Breast epithelium (tissue), 4 donors: ENCODE results near the gene KLB. TPM values are rescaled to one million over a fixed set of nuclear protein-coding genes. Genes with fewer than 3 reads are reported as not detected.

Source experiments
- DNase-seq, 2 donors: peaks; one replicate each; pipeline ENCODE4 v3.0.0-alpha.2; 2019; ENCODE audit warnings: low spot score in 2 of 2
- H3K27ac ChIP-seq, 2 donors: fragments of 200-600 bp; sonication (generic) in 1 of 2; one replicate each; pipeline ENCODE4 v1.5.1; 2016 to 2019; ENCODE audit warnings: mild to moderate bottlenecking in 1 of 2
- H3K27me3 ChIP-seq, 2 donors: fragments of 200-600 bp; sonication (generic) in 1 of 2; one replicate each; pipeline versions ENCODE4 v1.5.1 to v1.6.0; 2017 to 2019; ENCODE audit warnings: control low read depth in 1 of 2, mild to moderate bottlenecking in 1 of 2
- H3K36me3 ChIP-seq: fragments of 200-600 bp; one replicate; pipeline ENCODE4 v1.5.1; 2019
- H3K4me1 ChIP-seq, 2 donors: fragments of 200-600 bp; sonication (generic); one replicate each; pipeline ENCODE4 v1.5.1; 2016 to 2019; ENCODE audit warnings: control low read depth in 1 of 2
- H3K4me3 ChIP-seq, 3 donors: fragments of 200-600 bp; sonication (generic); 1 replicate in 2 of 3; 2 replicates in 1 of 3; pipeline ENCODE4 v1.5.1; 2016 to 2019; ENCODE audit warnings: mild to moderate bottlenecking in 3 of 3, moderate library complexity in 2 of 3
- H3K9me3 ChIP-seq, 2 donors: fragments of 200-600 bp; sonication (generic) in 1 of 2; one replicate each; pipeline ENCODE4 v1.5.1; 2016 to 2019; ENCODE audit warnings: control low read depth in 1 of 2
- POLR2A ChIP-seq: fragments of 450-650 bp; IDR thresholded peaks from one replicate; pipeline ENCODE4 v1.6.1; 2016; ENCODE audit warnings: antibody characterized with exemption, mild to moderate bottlenecking, moderate library complexity
- POLR2AphosphoS5 ChIP-seq, 3 donors: sonication (generic); formaldehyde crosslinking; IDR thresholded peaks; one replicate each; pipeline ENCODE4 v1.6.1; 2017; ENCODE audit warnings: antibody characterized with exemption in 3 of 3
- intact Hi-C: fragments of 100-400 bp; cut with DNase I; formaldehyde crosslinking; loops from one replicate; pipeline ENCODE4 v1.15.1; 2023; ENCODE audit warnings: low total_unique reads
- total RNA-seq, 3 donors: library from RNA; depleted of rRNA; stranded (reverse); fragments of >200 nt; gene quantifications; one replicate each; pipeline ENCODE4 v1.1.0, GENCODE V29; 2016
- TF ChIP-seq, protein P1 (sequence below), 3 donors: fragments of 450-650 bp; IDR thresholded peaks; one replicate each; pipeline ENCODE4 v1.5.1; 2016 to 2017; ENCODE audit warnings: antibody characterized with exemption in 3 of 3, mild to moderate bottlenecking in 3 of 3, moderate library complexity in 3 of 3

Gene KLB
- total RNA-seq, 3 donors from 2014 or later: 2.0 to 23.2 (median 4.6) TPM

GRCh38 chr4:39480251-39480650 is 73.5 kb downstream of the KLB start:
- no peak overlapping the region for H3K4me3 ChIP-seq
- intact Hi-C loops: no loop called here
- H3K4me1 ChIP-seq: no peaks in the 10 kb centered on the region
- no peaks in the 10 kb centered on the region for H3K9me3 ChIP-seq
- no peaks in the 10 kb centered on the region for H3K36me3 ChIP-seq
- DNase-seq: no peak
- TF ChIP-seq POLR2AphosphoS5 (IDR thresholded peaks at IDR 0.05) (no peak), POLR2A (no peak)
- TF ChIP-seq, protein P1, sequence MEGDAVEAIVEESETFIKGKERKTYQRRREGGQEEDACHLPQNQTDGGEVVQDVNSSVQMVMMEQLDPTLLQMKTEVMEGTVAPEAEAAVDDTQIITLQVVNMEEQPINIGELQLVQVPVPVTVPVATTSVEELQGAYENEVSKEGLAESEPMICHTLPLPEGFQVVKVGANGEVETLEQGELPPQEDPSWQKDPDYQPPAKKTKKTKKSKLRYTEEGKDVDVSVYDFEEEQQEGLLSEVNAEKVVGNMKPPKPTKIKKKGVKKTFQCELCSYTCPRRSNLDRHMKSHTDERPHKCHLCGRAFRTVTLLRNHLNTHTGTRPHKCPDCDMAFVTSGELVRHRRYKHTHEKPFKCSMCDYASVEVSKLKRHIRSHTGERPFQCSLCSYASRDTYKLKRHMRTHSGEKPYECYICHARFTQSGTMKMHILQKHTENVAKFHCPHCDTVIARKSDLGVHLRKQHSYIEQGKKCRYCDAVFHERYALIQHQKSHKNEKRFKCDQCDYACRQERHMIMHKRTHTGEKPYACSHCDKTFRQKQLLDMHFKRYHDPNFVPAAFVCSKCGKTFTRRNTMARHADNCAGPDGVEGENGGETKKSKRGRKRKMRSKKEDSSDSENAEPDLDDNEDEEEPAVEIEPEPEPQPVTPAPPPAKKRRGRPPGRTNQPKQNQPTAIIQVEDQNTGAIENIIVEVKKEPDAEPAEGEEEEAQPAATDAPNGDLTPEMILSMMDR (IDR thresholded peaks at IDR 0.05): no peak
- H3K27me3 ChIP-seq: no peaks in the 10 kb centered on the region
- no peak overlapping the region for H3K27ac ChIP-seq

GRCh38 chr4:39480902-39481695 is 74.4 kb downstream of the KLB start:
- TF ChIP-seq, protein P1 (IDR thresholded peaks at IDR 0.05): no peak
- TF ChIP-seq POLR2A (no peak), POLR2AphosphoS5 (IDR thresholded peaks at IDR 0.05) (no peak)
- no peaks in the 10 kb centered on the region for H3K27me3 ChIP-seq
- H3K4me1 ChIP-seq: no peaks in the 10 kb centered on the region
- H3K4me3 ChIP-seq: no peak overlapping the region
- intact Hi-C loops: no loop called here
- no peaks in the 10 kb centered on the region for H3K36me3 ChIP-seq
- no peaks in the 10 kb centered on the region for H3K9me3 ChIP-seq
- no peak overlapping the region for H3K27ac ChIP-seq
- DNase-seq: no peak

GRCh38 chr4:39484582-39485272 is 78.0 kb downstream of the KLB start:
- no peaks in the 10 kb centered on the region for H3K9me3 ChIP-seq
- no peaks in the 10 kb centered on the region for H3K27me3 ChIP-seq
- no peak overlapping the region for H3K27ac ChIP-seq
- no peak for DNase-seq
- no peaks in the 10 kb centered on the region for H3K4me1 ChIP-seq
- intact Hi-C loops: no loop called here
- no peak overlapping the region for H3K4me3 ChIP-seq
- TF ChIP-seq, protein P1 (IDR thresholded peaks at IDR 0.05): no peak
- TF ChIP-seq POLR2AphosphoS5 (IDR thresholded peaks at IDR 0.05) (no peak), POLR2A (no peak)
- no peaks in the 10 kb centered on the region for H3K36me3 ChIP-seq

- no peak overlapping the region for H3K27ac ChIP-seq
- H3K27me3 ChIP-seq: no peaks in the 10 kb centered on the region
- no peak overlapping the region for H3K4me3 ChIP-seq
- no peak for DNase-seq
- TF ChIP-seq POLR2A (no peak), POLR2AphosphoS5 (IDR thresholded peaks at IDR 0.05) (no peak)
- TF ChIP-seq, protein P1 (IDR thresholded peaks at IDR 0.05): no peak
- no peaks in the 10 kb centered on the region for H3K9me3 ChIP-seq
- H3K36me3 ChIP-seq: no peaks in the 10 kb centered on the region
- H3K4me1 ChIP-seq: no peaks in the 10 kb centered on the region
- intact Hi-C loops: no loop called here
Observed at GRCh38 chr4:39486221-39486804, 79.6 kb downstream of the KLB start.

- no peak for DNase-seq
- H3K27me3 ChIP-seq: no peaks in the 10 kb centered on the region
- intact Hi-C loops: no loop called here
- H3K9me3 ChIP-seq: no peaks in the 10 kb centered on the region
- no peaks in the 10 kb centered on the region for H3K4me1 ChIP-seq
- H3K4me3 ChIP-seq: no peak overlapping the region
- TF ChIP-seq POLR2A (no peak), POLR2AphosphoS5 (IDR thresholded peaks at IDR 0.05) (no peak)
- TF ChIP-seq, protein P1 (IDR thresholded peaks at IDR 0.05): no peak
- H3K27ac ChIP-seq: no peak overlapping the region
- no peaks in the 10 kb centered on the region for H3K36me3 ChIP-seq
Observed at GRCh38 chr4:39490322-39490721, 83.6 kb downstream of the KLB start.
